K562 (cell line): ENCODE results near the gene ERC2. TPM values are rescaled to one million over a fixed set of nuclear protein-coding genes. Genes with fewer than 3 reads are reported as not detected.

ENCODE experiments used
- ATAC-seq: fragments of 200-7000 bp; cut with Tn5 transposase; 3 replicates; pipeline ENCODE4 v1.9.1; 2020; ENCODE audit warnings: moderate library complexity
- BruUV-seq: library from RNA; stranded (reverse); fragments of 400-500 nt; replicated peaks from 2 replicates; lab custom pipeline; 2021; lab: Mats Ljungman, UMichigan
- CTCF ChIA-PET: fragments of 300-600 bp; formaldehyde crosslinking; extraction: SDS; loops from one replicate; lab custom pipeline; 2021; ENCODE audit warnings: low intra/inter-chr PET ratio; lab: Yijun Ruan, JAX
- POLR2A ChIA-PET: fragments of 300-600, 350-650 bp; sonication (Branson Sonifier 250); formaldehyde crosslinking; extraction: SDS; loops from one replicate; lab custom pipeline; 2021; ENCODE audit warnings: antibody characterized with exemption, inconsistent platforms; lab: Yijun Ruan, JAX
- DNase-seq, 4 experiments: peaks; one replicate each; pipeline versions ENCODE4 v3.0.0 to v3.0.0-alpha.2; 2011 to 2018; ENCODE audit warnings: low spot score in 3 of 4, mixed read lengths in 3 of 4; ENCODE audit errors: extremely low read depth in 1 of 4
- FAIRE-seq: peaks from 2 replicates; lab custom pipeline; 2011; peaks lifted over from hg19 to GRCh38; lab: Jason Lieb, UNC
- H2AFZ ChIP-seq: 2 replicates; pipeline ENCODE4 v1.6.0; 2011; ENCODE audit warnings: low read depth, low read length, control low read depth, inconsistent platforms
- H3K27ac ChIP-seq: fragments of 200-600 bp; 3 replicates; pipeline ENCODE4 v1.8.0; 2011; ENCODE audit warnings: low read depth, mild to moderate bottlenecking, control low read depth, inconsistent platforms, low read length, moderate library complexity, mixed read lengths; ENCODE audit errors: extremely low read depth
- H3K27me3 ChIP-seq, 2 experiments: fragments of 300-600 bp in 1 of 2; 2 replicates in 1 of 2; 3 replicates in 1 of 2; pipeline versions ENCODE4 v1.6.0 to v1.8.0; 2011; ENCODE audit warnings: inconsistent platforms in 2 of 2, low read length in 2 of 2, mild to moderate bottlenecking in 1 of 2, mixed read lengths in 1 of 2, moderate library complexity in 1 of 2; ENCODE audit not compliant: control insufficient read depth in 2 of 2, insufficient read depth in 2 of 2
- H3K36me3 ChIP-seq: fragments of 300-600 bp; 3 replicates; pipeline ENCODE4 v1.8.0; 2011; ENCODE audit warnings: mild to moderate bottlenecking, low read length, inconsistent platforms; ENCODE audit not compliant: control insufficient read depth, insufficient read depth
- H3K4me1 ChIP-seq, 2 experiments: fragments of 200-600 bp in 1 of 2; replicated peaks in 1 of 2; 2 replicates in 1 of 2; 3 replicates in 1 of 2; pipeline versions ENCODE4 v1.5.1 to v1.8.0; 2011; ENCODE audit warnings: inconsistent platforms in 2 of 2, low read length in 2 of 2, mild to moderate bottlenecking in 1 of 2, mixed read lengths in 1 of 2, moderate library complexity in 1 of 2; ENCODE audit not compliant: control insufficient read depth in 2 of 2, insufficient read depth in 2 of 2
- H3K4me2 ChIP-seq: 2 replicates; pipeline ENCODE4 v1.6.1; 2011; ENCODE audit warnings: low read length, control low read depth, inconsistent platforms, mixed read lengths; ENCODE audit not compliant: insufficient read depth
- H3K4me3 ChIP-seq: fragments of 200-600 bp; sonication (generic), shearing (Covaris generic); 2 replicates; pipeline ENCODE4 v1.5.1; 2016; ENCODE audit warnings: control low read depth, inconsistent platforms
- H3K79me2 ChIP-seq: fragments of 200-600 bp; 3 replicates; pipeline ENCODE4 v1.8.0; 2011; ENCODE audit warnings: low read length, inconsistent platforms; ENCODE audit not compliant: control insufficient read depth, insufficient read depth
- H3K9ac ChIP-seq, 2 experiments: 2 replicates each; pipeline versions ENCODE4 v1.6.0 to v1.6.1; 2011; ENCODE audit warnings: low read depth in 2 of 2, low read length in 2 of 2, control low read depth in 1 of 2, inconsistent platforms in 1 of 2, mild to moderate bottlenecking in 1 of 2, mixed read lengths in 1 of 2; ENCODE audit not compliant: insufficient read depth in 1 of 2
- H3K9me1 ChIP-seq: one replicate; pipeline ENCODE4 v1.6.0; 2011; ENCODE audit warnings: inconsistent platforms, mild to moderate bottlenecking, low read length, moderate library complexity; ENCODE audit not compliant: control insufficient read depth, insufficient read depth
- H3K9me3 ChIP-seq: replicated peaks from 2 replicates; pipeline ENCODE4 v1.5.1; 2011; ENCODE audit warnings: low read depth, low read length, inconsistent platforms; ENCODE audit not compliant: control insufficient read depth, insufficient read depth
- H4K20me1 ChIP-seq: replicated peaks from 2 replicates; pipeline ENCODE4 v1.6.1; 2011; ENCODE audit warnings: low read length, inconsistent platforms, mixed read lengths; ENCODE audit not compliant: control insufficient read depth, insufficient read depth
- CHD2 ChIP-seq: IDR thresholded peaks from 2 replicates; pipeline ENCODE4 v1.6.1; 2011; ENCODE audit warnings: low read depth, low read length
- CXXC5 ChIP-seq: fragments of 250-450 bp; sonication (Bioruptor Pico); IDR thresholded peaks from 2 replicates; pipeline ENCODE4 v1.8.0; 2022; ENCODE audit warnings: inconsistent platforms, mild to moderate bottlenecking, moderate library complexity
- DACH1 ChIP-seq: fragments of 450-650 bp; IDR thresholded peaks from 2 replicates; pipeline ENCODE4 v1.6.1; 2018; ENCODE audit not compliant: partially characterized antibody
- E2F5 ChIP-seq: sonication (generic); formaldehyde crosslinking; IDR thresholded peaks from 2 replicates; pipeline ENCODE4 v1.8.0; 2022; ENCODE audit warnings: mild to moderate bottlenecking, missing genetic modification reagents
- ERF ChIP-seq: fragments of 450-650 bp; formaldehyde crosslinking; IDR thresholded peaks from 2 replicates; pipeline ENCODE4 v1.4.0; 2020; ENCODE audit warnings: mild to moderate bottlenecking, mixed read lengths
- ILK ChIP-seq: fragments of 450-650 bp; IDR thresholded peaks from 2 replicates; pipeline ENCODE4 v1.6.1; 2016; ENCODE audit warnings: missing genetic modification characterization, low read depth, mild to moderate bottlenecking, missing compliant biosample characterization, moderate library complexity, borderline replicate concordance
- PML ChIP-seq: IDR thresholded peaks from 2 replicates; pipeline ENCODE4 v1.6.1; 2012; ENCODE audit warnings: low read length, inconsistent platforms
- SMARCC2 ChIP-seq: fragments of 450-650 bp; IDR thresholded peaks from 2 replicates; pipeline ENCODE4 v1.6.1; 2017; ENCODE audit warnings: antibody characterized with exemption, moderate library complexity, mild to moderate bottlenecking, low read depth
- THRAP3 ChIP-seq: fragments of 450-650 bp; IDR thresholded peaks from 2 replicates; pipeline ENCODE4 v1.6.1; 2016; ENCODE audit warnings: mild to moderate bottlenecking, inconsistent platforms, borderline replicate concordance
- TRIM25 ChIP-seq: fragments of 450-650 bp; IDR thresholded peaks from 2 replicates; pipeline ENCODE4 v1.7.0; 2016; ENCODE audit warnings: borderline replicate concordance
- ZBTB1 ChIP-seq: sonication (generic); formaldehyde crosslinking; IDR thresholded peaks from 2 replicates; pipeline ENCODE4 v1.8.1; 2023; ENCODE audit warnings: missing genetic modification reagents, low read depth, mild to moderate bottlenecking, borderline replicate concordance
- ZKSCAN1 ChIP-seq: fragments of 150-350 bp; IDR thresholded peaks from 2 replicates; pipeline ENCODE4 v1.6.1; 2016; ENCODE audit warnings: low read depth, low read length
- WGBS: fragments of 100-300 bp; shearing (Covaris generic); methylation state at CpG from one replicate; pipeline ENCODE4 v1.1.6; 2016; ENCODE audit warnings: low coverage, mixed read lengths; ENCODE audit not compliant: insufficient coverage; ENCODE audit errors: missing lambda C conversion rate; 5-methylcytosine and 5-hydroxymethylcytosine counted together
- in situ Hi-C: fragments of 300-500 bp; cut with MboI; formaldehyde crosslinking; loops from 4 replicates; pipeline ENCODE4 v1.15.0; 2018; ENCODE audit warnings: inconsistent platforms, mixed read lengths
- intact Hi-C: fragments of 100-400 bp; cut with micrococcal nuclease; formaldehyde crosslinking; loops from 2 replicates; pipeline ENCODE4 v1.14.2; 2022
- polyA plus RNA-seq, 8 experiments: library from polyadenylated mRNA; depleted of rRNA in 4 of 8; stranded (reverse) in 5 of 8; unstranded in 3 of 8; fragments of >200 nt; fragmentation: Nextera tagmentation in 2 of 8; fragmentation: Illumina TruSeq in 1 of 8; extraction: Ambion mirVana in 2 of 8; extraction: Trizol in 1 of 8; gene quantifications; 2 replicates each; pipeline versions ENCODE4 v1.2.1 to v1.2.3, GENCODE V29; 2011 to 2014; ENCODE audit warnings: inconsistent platforms in 1 of 8, missing spikeins in 1 of 8
- total RNA-seq, 7 experiments: library from RNA; depleted of rRNA in 6 of 7; stranded (reverse); fragments of >200 nt in 6 of 7; fragmentation: Illumina TruSeq in 2 of 7; extraction: Trizol in 2 of 7; gene quantifications; 2 replicates each; pipeline versions ENCODE4 v1.2.1 to v1.2.3, GENCODE V29; 2011 to 2021; ENCODE audit warnings: low replicate concordance in 1 of 7
- TF ChIP-seq, protein P1 (sequence below): sonication (generic); formaldehyde crosslinking; IDR thresholded peaks from 2 replicates; pipeline ENCODE4 v1.8.1; 2023; ENCODE audit warnings: mild to moderate bottlenecking, missing genetic modification reagents
- TF ChIP-seq, protein P2 (sequence below): sonication (generic); formaldehyde crosslinking; IDR thresholded peaks from 2 replicates; pipeline ENCODE4 v1.5.0; 2020; ENCODE audit warnings: missing genetic modification reagents

ERC2 gene
- total and polyA plus RNA-seq, 9 of the 15 experiments (the other 6 are each of a cell fraction or from before 2014, with no cell fraction given), result 0.04 to 0.18 (median 0.07) TPM; not detected in 2

GRCh38 chr3:55604402-55604801, 863.9 kb downstream of the ERC2 start:
- TF ChIP-seq, protein P1, sequence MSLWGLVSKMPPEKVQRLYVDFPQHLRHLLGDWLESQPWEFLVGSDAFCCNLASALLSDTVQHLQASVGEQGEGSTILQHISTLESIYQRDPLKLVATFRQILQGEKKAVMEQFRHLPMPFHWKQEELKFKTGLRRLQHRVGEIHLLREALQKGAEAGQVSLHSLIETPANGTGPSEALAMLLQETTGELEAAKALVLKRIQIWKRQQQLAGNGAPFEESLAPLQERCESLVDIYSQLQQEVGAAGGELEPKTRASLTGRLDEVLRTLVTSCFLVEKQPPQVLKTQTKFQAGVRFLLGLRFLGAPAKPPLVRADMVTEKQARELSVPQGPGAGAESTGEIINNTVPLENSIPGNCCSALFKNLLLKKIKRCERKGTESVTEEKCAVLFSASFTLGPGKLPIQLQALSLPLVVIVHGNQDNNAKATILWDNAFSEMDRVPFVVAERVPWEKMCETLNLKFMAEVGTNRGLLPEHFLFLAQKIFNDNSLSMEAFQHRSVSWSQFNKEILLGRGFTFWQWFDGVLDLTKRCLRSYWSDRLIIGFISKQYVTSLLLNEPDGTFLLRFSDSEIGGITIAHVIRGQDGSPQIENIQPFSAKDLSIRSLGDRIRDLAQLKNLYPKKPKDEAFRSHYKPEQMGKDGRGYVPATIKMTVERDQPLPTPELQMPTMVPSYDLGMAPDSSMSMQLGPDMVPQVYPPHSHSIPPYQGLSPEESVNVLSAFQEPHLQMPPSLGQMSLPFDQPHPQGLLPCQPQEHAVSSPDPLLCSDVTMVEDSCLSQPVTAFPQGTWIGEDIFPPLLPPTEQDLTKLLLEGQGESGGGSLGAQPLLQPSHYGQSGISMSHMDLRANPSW, result no peak
- no peak for TF ChIP-seq SMARCC2
- no peak for TF ChIP-seq E2F5 (CRISPR knock-in tag)
- TF ChIP-seq THRAP3, result no peak
- no peak for TF ChIP-seq ILK (tag)
- no peak for TF ChIP-seq ERF (CRISPR knock-in tag)
- no peak for TF ChIP-seq DACH1
- TF ChIP-seq CHD2, result no peak
- no peak for TF ChIP-seq CXXC5
- no peak for TF ChIP-seq ZBTB1 (CRISPR knock-in tag)
- no peak for TF ChIP-seq PML
- TF ChIP-seq TRIM25, result no peak
- no peak for TF ChIP-seq ZKSCAN1
- TF ChIP-seq, protein P2, sequence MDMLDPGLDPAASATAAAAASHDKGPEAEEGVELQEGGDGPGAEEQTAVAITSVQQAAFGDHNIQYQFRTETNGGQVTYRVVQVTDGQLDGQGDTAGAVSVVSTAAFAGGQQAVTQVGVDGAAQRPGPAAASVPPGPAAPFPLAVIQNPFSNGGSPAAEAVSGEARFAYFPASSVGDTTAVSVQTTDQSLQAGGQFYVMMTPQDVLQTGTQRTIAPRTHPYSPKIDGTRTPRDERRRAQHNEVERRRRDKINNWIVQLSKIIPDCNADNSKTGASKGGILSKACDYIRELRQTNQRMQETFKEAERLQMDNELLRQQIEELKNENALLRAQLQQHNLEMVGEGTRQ (CRISPR knock-in tag), result no peak
- 0% methylated on average over 2 of the region's 2 CpGs for WGBS
- no peak overlapping the region for H3K4me2 ChIP-seq

More at GRCh38 chr3:55604402-55604801, 863.9 kb downstream of the ERC2 start:
- no peaks in the 10 kb centered on the region for H3K79me2 ChIP-seq
- no peaks in the 10 kb centered on the region for H3K4me1 ChIP-seq
- H4K20me1 ChIP-seq, result no peaks in the 10 kb centered on the region
- H3K9ac ChIP-seq, result no peak overlapping the region
- no TSS peak for BruUV-seq
- H3K27ac ChIP-seq, result no peak overlapping the region
- in situ Hi-C loops, result no loop called here
- no peak for DNase-seq
- POLR2A ChIA-PET, result interaction anchor here (0.8 kb wide), 1 partner anchor 21 kb away, joined by 3 read pairs; no protein-coding TSS in a partner anchor
- no peak overlapping the region for H3K4me3 ChIP-seq
- CTCF ChIA-PET, result no interaction called here
- H3K9me1 ChIP-seq, result no peaks in the 10 kb centered on the region
- no peaks in the 10 kb centered on the region for H3K9me3 ChIP-seq
- intact Hi-C loops, result no loop called here
- no peaks in the 10 kb centered on the region; a peak in 2 of 5 replicates for H3K27me3 ChIP-seq
- no peak for ATAC-seq
- H3K36me3 ChIP-seq, result no peaks in the 10 kb centered on the region
- no peak for FAIRE-seq
- H2AFZ ChIP-seq, result no peak overlapping the region
